H1 (cell line): ENCODE results near the gene TTLL5. TPM values are rescaled to one million over a fixed set of nuclear protein-coding genes. Genes with fewer than 3 reads are reported as not detected.

Experiments
- HDAC2 ChIP-seq, 2 experiments: fragments of 300-600 bp in 1 of 2; sonication (generic) in 1 of 2; IDR thresholded peaks; 2 replicates each; pipeline ENCODE4 v1.6.1; 2011 to 2012; ENCODE audit warnings: low read depth in 2 of 2, low read length in 2 of 2, mild to moderate bottlenecking in 2 of 2, moderate library complexity in 2 of 2, borderline replicate concordance in 1 of 2, inconsistent platforms in 1 of 2
- polyA plus RNA-seq, 7 experiments: library from polyadenylated mRNA; depleted of rRNA in 3 of 7; stranded (reverse) in 5 of 7; unstranded in 2 of 7; fragments of >200 nt in 5 of 7; fragments of 200-250 nt in 2 of 7; gene quantifications; 1 replicate in 5 of 7; 2 replicates in 1 of 7; 4 replicates in 1 of 7; pipeline versions ENCODE4 v1.2.1 to v1.2.3, GENCODE V29; 2011 to 2013; ENCODE audit warnings: missing spikeins in 2 of 7, mixed read lengths in 2 of 7
- total RNA-seq: library from RNA; stranded (reverse); fragmentation: NEBNext Ultra II Directional; extraction: Animal tissue kit (Norgen Biotek cat#: 25700); gene quantifications from 2 replicates; pipeline ENCODE4 v1.2.1, GENCODE V29; 2021

TTLL5 gene
- total and polyA plus RNA-seq, 2 of the 8 experiments (the other 6 are each of a cell fraction or from before 2014, with no cell fraction given) = 16.1 to 45.9 TPM

- TF ChIP-seq HDAC2 (IDR thresholded peaks at IDR 0.05; ENCODE audit: borderline replicate concordance in 1 of 2, low read depth in 2 of 2, low read length in 2 of 2) = no peak
Observed at GRCh38 chr14:75854111-75854799, 193.2 kb downstream of the TTLL5 start (continued).
